DMS 273 (cell line): Measurements from ENCODE around the gene TRABD.
A peak's percentile ranks its signal among the peaks of the same experiment; 100 is the strongest.

ENCODE experiments used
- DNase-seq: peaks from one replicate; lab custom pipeline; 2025; ENCODE audit not compliant: unreplicated experiment; lab: John Stamatoyannopoulos, UW

Gene TRABD

DNA sequence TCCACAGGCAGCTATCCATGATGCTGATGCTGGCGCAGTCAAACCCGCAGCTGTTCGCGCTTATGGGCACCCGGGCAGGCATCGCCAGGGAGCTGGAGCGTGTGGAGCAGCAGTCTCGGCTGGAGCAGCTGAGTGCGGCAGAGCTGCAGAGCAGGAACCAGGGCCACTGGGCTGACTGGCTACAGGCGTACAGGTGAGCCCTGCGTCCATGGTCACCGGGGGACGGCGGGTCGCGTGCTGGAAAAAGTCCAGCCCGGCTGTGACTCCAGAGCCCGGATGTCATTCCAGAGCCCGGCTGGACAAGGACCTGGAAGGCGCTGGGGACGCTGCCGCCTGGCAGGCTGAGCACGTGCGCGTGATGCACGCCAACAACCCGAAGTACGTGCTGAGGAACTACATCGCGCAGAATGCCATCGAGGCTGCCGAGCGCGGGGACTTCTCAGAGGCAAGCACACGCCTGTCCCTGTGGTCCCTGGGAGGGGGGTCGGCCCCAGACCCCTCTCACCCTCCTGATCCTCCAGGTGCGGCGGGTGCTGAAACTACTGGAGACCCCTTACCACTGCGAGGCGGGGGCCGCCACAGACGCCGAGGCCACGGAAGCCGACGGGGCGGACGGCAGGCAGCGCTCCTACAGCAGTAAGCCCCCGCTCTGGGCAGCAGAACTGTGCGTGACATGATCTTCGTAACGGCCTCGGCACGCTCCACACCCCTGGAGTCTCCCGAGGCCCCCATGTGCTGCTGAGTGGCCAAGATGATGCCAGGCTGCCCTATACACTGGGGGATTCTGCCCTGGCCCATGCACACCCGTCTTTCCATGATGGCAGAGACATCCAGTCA lies 31.2 kb downstream of the TRABD start:
- DNase-seq, result no peak

DNA sequence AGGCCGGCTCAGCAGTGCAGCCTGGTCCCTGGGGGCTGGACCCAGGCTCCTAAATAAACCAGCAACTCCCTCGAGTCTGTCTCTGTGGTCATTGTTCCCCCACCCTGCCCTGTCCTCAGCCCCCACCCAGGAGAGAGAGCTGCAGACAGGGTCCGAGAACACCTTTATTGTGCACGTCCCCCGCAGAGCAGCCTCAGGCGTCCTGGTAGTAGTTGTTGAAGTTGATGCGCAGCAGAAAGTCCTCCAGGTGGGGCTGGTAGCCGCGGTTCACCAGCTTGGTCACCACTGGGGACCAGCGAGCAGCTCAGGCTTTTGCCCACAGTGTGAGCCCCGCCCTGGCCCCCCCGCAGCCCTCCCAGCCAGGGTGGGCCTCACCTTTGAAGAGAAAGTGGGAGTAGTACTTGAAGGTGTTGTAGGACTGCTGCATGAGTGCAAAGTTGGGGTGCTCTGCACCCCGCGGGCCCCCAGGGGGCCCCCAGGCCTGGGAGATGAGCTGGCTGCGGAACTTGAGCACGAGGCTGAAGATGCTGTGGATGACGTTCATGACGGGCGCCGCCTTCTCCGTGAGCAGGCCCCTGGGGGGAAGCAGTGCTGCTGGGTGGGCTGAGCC lies 31.9 kb downstream of the TRABD start:
- no peak for DNase-seq

DNA sequence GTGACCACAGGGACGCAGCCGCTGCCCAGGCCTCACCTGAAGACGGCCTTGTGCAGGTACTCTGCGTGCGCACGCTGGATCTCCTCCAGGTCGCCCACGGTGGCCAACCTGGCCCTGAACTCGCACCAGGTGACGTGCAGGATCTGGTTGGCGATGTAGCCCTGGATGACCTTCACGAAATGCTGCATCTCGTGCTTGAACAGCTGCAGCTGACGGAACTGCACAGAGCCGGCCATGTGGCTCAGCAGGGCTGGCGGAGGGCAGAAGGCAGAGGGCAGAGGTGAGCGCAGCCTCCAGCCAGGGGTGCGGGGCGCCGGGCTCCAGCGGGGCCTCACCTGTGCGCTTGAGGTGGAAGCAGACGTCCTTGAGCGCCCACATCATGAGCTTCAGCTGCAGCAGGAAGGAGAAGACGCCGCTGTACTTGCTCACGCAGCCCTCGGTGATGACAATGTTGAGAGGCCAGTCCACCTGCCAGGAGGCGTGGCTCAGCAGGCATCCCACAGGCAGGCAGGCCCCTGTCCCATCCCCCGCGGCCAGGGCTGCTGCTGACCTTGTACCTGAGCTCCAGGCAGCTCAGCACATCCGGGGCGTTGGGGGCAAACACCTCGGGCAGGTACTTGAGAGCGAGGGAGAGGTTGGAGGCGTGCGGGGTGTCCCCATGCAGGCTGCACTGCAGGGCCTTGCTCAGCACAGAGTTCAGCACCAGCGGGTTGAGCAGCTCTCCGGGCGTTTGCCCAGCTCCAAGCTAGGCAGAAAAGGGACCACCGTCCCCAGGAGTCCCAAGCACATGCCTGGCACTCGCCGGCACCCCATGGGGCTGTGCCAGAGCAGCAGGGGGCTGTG lies 32.7 kb downstream of the TRABD start:
- DNase-seq, result no peak

DNA sequence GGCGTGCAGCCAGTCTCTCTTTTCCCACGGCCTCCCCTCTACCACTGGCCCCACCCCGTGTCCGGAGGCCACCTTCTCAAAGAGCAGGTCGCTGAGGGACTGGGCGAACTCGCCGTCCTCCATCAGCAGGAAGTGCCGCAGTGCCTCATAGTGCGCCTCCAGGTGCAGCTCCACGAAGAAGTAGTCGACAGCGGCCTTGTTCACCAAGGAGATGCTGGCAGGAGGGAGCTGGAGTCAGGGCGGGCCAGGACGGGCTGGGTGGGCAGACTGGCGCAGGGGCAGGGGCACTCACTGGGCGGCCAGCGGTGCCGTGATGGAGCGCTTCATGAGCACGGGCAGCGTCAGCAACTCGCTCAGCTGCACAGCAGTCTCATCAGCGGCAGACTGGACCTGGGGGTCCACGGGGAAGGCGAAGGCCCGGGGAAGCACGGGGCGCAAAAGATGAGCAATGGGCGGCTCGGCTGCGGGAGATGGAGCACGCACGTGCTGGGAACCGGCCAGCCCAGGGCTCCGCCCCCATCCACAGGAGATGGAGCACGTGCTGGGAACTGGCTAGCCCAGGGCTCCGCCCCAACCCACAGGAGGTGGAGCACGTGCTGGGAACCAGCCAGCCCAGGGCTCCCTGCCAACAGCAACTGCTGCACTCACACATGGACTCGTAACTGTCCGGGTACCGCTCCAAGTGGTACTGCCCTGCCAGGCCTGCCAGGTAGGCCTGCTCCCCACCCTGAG lies 33.4 kb downstream of the TRABD start:
- DNase-seq, result peak; percentile 83

DNA sequence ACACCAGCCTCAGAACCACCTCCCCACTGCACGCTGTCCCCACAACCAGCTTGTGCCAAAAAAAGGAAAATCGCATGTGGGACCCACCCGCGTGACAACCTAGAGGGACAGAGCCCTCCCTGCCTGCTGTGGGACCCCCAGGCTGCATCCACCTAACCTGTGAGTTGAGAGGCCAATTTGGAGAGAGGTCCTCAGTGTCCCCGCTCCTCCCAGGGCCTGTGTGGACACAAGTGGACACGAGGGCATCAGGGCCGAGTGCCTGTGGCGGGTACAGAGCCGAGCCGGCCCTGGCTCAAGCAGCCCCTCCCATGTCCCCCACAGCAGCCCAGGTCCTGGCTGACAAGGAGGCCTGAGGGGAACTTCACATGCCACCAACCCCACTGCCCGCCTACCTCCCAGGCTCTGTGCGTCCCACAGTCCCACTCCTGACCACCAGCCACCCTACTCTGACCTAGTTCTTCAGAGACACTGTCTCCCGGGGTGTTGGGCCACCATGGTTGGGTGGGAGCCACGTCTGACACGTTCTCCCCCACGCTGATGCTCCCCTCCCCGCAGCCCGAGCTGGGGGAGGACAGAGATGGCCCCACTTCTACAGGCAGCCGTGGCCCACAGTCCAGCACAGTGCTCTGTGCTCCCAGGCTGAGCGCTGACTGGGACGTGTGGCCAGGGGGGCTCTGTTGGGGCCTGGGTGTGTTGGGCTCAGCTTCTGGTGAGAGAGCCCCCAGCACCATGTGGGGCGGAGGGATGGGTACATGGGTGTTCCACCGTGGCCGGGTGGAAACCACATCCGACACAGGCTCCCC lies 34.3 kb downstream of the TRABD start:
- no peak for DNase-seq

DNA sequence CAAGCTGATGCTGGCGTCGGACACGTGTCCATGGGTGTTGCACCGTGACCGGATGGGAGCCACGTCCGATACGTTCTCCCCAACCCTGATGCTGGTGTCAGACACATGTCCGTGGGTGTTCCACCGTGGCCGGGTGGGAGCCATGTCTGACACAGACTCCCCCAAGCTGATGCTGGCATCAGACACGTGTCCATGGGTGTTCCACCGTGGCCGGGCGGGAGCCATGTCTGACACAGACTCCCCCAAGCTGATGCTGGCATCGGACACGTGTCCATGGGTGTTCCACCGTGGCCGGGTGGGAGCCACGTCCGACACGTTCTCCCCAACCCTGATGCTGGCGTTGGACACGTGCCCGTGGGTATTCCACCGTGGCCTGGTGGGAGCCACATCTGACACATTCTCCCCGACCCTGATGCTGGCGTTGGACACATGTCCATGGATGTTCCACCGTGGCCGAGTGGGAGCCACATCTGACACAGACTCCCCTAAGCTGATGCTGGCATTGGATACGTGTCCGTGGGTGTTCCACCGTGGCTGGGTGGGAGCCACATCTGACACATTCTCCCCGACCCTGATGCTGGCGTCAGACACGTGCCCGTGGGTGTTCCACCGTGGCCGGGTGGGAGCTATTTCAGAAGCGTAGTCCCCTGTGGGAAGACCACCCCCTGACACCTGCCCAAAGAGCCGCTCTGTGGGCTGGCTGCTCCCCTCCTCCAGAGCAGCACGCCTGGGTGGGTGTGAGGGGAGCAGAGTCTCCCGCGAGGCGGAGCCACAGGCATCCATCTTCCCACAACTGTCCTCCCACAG lies 35.1 kb downstream of the TRABD start:
- DNase-seq, result no peak

DNA sequence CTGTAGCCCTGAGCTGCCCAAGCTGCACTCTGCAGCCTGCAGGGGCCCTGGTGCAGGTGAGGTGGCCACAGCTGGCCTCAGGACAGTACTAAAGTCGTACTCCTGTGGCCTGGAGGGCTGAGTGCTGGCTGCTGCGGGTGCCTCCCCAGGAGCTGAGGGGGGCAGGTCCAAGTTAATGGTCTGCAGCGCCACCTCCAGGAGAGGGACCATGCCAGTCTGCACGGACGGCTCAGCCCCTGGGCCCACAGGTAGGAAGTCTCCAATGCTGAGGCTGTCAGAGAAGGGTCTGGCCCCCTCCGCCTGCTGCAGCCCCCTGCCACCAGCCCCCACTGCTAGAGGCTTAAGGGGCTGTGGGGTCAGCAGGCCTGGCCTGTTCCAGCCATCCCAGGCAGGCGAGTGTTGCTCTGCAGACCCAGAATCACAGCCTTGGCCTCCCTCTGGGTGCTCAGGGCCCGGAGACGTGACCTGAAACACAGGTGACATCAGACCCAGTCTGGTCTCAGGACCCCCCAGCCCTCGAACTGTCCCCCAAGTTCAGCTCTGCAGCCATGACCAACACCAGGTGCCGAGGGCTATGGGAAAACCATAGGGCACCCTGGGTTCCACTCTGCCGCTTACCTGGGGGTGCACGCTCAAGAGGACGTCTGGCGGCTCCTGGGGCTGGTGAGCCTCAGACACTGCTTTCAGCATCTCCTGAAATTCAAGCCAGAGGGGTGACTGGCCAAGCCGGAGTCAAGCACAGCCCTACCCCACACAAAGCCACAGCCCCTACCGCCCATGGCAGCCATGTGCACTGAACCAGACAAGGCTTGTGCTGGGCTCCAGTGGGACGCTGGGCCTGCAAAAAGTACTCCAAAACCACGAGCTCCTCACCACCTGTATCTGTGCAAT lies 35.9 kb downstream of the TRABD start:
- DNase-seq, result no peak

DNA sequence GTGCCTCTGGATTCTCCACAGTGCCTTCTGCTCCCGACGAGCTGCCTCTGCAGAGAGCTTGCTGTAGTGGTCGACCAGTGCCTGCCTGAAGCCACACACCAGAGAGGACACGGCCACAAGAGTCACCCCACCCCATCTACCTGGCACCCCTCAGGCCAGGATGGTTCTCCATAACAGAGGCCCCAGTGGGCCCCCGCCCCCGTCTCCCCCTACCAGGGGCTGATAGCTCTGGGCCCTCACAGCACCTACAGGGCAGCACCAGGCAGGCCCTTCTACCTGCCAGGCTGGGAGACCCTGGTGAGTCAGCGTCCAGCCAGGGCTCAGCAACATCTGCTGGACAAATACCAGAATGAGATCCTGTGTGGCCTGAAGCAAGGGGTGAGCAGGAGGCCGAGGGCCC lies 36.8 kb downstream of the TRABD start:
- DNase-seq, result no peak

DNA sequence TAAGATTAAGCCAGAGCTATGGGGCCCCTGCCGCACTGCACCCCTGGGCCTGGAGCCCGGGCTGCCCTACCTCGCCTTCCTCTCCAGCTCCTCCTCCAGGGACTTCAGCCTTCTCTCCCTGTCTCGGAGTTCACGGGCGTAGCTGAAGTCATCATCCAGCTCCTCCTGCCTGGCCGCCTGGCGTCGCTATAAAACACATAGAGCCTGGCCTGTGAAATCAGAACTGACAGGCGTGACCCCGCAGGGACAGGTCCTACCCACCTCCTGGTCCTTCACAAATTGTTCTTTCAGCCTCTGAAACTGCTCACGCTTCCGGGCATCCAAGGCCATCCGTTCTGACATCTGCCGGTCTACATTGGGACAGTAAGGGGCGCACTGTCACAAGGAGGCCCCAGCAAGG lies 38.4 kb downstream of the TRABD start:
- no peak for DNase-seq

DNA sequence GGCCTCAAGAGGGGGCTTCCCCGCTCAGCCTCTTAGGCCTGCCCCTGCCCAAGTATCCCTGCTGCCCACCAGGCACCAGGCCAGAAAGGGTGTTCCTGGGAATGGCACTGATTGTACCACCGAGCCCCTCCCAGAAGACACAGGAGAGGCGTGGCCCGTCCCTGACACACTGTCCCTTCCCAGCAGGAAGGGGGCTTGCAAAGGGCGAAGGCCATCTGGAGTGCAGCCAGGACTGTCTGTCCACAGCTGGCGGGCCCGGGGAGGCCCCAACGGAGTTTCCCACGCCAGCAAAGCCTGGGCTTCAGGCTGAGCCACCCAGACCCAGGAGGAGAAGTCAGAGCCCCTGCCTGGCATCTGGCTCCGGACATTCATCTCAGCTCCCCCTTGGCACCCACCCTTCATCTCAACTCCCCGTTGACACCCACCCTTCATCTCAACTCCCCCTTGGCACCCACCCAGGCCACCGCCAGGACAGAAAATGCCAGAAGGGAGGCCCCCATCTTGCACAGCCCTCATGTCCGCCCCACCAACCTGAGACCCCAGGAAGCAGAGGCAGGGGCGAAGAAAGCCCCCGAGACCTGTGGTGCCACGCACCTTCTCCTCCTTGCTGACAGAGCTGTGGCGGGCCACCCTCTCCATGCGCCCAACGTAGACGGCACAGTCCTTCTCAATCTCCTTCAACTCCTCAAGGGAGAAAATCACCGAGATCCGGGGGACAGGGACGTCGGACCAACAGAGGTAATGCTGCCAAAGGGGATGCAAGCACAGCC lies 39.7 kb downstream of the TRABD start:
- no peak for DNase-seq

DNA sequence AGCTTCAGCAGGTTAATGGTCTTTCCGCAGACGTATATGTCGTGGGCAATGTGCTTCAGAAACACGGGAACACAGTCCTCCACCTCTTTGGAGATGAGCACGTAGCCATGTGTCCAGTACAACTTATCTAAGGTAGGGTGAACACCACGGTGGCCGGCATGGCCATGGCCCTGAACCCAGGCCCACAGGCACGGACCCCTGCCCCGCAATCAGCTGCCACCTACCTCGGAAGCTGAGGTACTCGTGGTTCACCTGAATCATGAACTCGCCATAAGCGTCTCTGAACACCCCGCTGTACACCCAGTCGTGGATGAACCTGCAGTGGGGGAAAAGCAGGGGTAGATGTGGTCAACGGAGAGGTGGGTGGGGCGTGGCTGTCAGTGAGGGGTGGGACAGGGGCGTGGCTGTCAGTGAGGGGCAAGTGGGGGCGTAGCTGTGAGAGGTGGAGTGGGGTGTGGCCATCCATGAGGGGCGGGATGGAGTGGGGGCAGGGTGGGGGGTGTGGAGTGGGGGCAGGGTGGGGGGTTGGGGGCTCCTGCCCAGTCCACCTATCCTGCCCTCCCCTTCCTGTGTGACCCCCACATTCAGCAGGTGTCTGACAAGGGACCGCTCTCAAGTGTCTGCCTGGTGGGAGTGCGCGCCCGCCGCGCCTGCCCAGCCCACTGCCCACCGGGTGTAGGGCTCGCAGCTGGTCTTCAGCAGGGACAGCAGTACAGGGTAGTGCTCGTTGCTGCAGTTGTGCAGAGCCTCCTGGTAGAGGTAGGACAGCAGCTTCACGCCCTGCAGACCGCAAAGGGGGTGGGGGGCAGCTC lies 40.6 kb downstream of the TRABD start:
- no peak for DNase-seq

DNA sequence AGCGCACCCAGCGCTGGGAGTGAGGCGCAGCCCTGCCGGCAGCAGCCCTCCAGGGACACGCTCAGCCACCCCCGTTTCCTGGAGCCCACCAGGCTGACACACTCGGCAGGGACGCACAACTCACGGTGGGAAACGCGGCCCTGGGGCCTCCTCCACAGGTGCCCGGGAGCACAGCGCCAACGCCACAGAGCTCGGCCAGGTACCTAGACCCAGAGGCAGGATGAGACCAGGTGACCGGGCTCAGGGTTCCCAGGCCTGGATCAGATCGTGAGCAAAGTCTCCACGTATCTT lies 41.1 kb downstream of the TRABD start:
- no peak for DNase-seq

DNA sequence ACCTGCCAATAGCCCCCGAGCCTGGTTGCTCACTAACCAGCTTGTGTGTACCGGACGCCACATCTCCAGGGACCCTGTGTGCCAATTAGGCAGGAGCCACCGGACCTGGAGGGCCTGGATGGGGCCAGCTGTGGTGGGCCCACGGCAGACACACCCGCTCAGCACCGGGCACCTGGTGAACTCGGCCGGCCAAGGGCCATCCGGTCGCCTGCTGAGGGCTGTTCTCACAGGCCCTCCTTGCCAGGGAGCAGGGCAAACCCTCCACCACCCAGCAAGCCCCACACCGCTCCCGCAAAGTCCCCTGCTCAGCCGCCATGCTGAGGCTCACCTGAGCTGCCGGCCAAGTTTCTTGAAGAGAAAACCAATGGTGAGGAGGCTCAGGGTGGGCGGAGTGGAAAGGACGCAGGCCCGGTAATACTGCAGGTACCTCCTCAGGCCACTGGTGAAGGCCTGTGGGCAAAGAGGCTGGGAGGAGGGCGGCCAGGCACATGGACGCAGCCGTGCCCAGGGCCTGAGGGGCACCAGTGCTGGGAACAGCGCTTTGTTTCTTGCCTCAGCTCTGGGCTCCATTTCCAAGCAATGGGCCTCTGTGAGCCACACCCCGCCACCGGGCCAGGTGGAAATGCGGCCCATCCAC lies 42.0 kb downstream of the TRABD start:
- DNase-seq, result no peak

DNA sequence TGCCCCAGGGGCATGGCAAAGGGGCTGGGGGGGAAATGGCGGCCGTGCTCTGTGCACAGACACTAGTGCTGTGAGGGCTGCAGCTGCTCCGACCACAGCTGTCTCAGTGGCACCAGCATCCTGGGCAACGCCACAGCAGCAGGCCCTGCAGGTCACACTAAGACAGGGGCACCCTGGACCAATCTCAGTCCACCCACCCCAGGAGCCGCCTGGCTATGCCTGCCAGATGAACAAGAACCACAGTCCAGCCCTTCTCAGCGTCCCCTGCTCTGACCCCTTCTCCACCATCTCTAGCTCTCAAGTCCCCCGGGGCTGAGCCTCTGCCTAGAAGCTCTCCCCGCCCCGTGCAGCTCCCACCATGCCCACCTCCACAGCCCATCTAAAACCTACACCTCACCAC lies 42.7 kb downstream of the TRABD start:
- no peak for DNase-seq

DNA sequence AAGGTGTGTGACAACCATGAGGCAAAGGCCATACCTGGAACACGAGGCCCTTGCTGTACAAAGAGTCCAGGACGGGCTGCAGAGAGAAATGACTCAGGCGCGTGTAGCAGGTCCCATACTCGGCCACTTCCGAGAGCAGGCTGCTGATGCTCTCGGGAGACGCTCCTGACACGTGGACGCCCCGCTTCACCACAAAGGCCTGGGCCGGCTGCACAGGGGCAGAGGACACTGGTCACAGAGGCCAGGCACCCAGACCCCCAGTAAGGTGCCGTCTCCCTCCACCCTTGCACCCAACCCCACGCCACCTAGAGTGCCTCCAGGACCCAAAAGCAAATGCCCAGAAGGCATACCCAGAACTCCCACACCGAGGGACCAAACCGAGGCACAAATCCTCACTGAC lies 43.7 kb downstream of the TRABD start:
- DNase-seq, result no peak

DNA sequence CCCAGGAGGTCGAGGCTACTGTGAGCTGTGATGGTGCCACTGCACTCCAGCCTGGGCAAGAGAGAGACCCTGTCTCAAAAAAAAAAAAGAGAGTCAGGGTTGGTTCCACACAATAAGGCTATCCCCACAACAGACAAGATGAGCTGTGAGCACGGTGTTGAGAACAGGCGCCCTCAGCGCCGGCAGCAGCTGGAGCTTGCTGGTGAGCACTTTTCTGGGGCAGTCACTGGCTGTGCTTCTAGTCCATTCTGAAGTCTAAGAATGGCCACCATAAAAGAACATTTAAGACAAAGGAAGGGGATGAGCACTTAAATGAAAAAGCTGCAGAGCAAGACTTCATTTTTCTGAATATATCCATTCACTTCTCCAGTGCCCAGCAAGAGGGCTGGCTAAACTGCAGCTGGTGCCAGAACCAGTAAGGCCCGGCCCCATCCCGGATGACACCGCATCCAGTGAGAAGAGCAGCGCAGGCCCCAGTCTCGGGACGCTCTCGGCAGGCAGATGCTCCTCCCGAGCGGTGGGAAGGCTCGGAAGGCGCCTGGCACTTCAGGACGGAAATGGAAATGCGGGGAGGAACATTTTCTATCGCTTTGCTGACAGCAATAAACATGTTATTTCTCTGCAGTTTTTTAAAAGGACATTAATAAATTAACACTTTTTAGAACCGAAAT lies 46.9 kb downstream of the TRABD start:
- DNase-seq, result no peak
